ENCODE results near the gene AUNIP. TPM values are rescaled to one million over a fixed set of nuclear protein-coding genes. Genes with fewer than 3 reads are reported as not detected.

The AUNIP gene
- total and polyA plus RNA-seq, 2 donors (not counting 3 experiments of a cell fraction or from before 2014, with no cell fraction given), result 1.8 to 4.5 TPM

GRCh38 chr1:25794325-25794724 lies 64.9 kb downstream of the AUNIP start:
- no peak overlapping the region for H3K9ac ChIP-seq (replicated peaks; ENCODE audit: extremely low read depth, insufficient read depth, low read length)
- H2AFZ ChIP-seq (ENCODE audit: low read depth, low read length), result no peak overlapping the region
- no peak overlapping the region for H3K4me2 ChIP-seq (ENCODE audit: insufficient read depth, low read length)
- H3K4me3 ChIP-seq (replicated peaks in 1 of 3; ENCODE audit: insufficient read depth in 1 of 3, low read depth in 1 of 3, low read length in 3 of 3), result no peak overlapping the region
- H3K27ac ChIP-seq (ENCODE audit: insufficient read depth, low read depth, low read length), result no peak overlapping the region
- POLR2A ChIA-PET, result no interaction called here
- FAIRE-seq, result no peak
- dilution Hi-C loops (cut with MboI; ENCODE audit: extremely low pct_ligation_motif_present, low sequenced_read_pairs) (no loop called here), intact Hi-C loops (cut with micrococcal nuclease) (no loop called here)
- TF ChIP-seq GATA2 (IDR thresholded peaks at IDR 0.05; ENCODE audit: insufficient read depth, insufficient read length, low read depth, low read length), result no peak
- TF ChIP-seq, protein P1, sequence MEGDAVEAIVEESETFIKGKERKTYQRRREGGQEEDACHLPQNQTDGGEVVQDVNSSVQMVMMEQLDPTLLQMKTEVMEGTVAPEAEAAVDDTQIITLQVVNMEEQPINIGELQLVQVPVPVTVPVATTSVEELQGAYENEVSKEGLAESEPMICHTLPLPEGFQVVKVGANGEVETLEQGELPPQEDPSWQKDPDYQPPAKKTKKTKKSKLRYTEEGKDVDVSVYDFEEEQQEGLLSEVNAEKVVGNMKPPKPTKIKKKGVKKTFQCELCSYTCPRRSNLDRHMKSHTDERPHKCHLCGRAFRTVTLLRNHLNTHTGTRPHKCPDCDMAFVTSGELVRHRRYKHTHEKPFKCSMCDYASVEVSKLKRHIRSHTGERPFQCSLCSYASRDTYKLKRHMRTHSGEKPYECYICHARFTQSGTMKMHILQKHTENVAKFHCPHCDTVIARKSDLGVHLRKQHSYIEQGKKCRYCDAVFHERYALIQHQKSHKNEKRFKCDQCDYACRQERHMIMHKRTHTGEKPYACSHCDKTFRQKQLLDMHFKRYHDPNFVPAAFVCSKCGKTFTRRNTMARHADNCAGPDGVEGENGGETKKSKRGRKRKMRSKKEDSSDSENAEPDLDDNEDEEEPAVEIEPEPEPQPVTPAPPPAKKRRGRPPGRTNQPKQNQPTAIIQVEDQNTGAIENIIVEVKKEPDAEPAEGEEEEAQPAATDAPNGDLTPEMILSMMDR (IDR thresholded peaks at IDR 0.05; ENCODE audit: extremely low read depth in 1 of 2, insufficient read depth in 1 of 2, low read depth in 1 of 2, low read length in 2 of 2), result no peak
- no peak for TF ChIP-seq JUN (IDR thresholded peaks at IDR 0.05; ENCODE audit: borderline replicate concordance, insufficient read depth, insufficient read length, low read depth)
- TF ChIP-seq FOS (IDR thresholded peaks at IDR 0.05; ENCODE audit: borderline replicate concordance, insufficient read depth, low read length), result no peak
- TF ChIP-seq EZH2 (IDR thresholded peaks at IDR 0.05; ENCODE audit: borderline replicate concordance, low read depth, low read length, severe bottlenecking), result no peak
- TF ChIP-seq POLR2AphosphoS5 (IDR thresholded peaks at IDR 0.05; ENCODE audit: insufficient read depth, low read depth, low read length), result no peak
- TF ChIP-seq, protein P2, sequence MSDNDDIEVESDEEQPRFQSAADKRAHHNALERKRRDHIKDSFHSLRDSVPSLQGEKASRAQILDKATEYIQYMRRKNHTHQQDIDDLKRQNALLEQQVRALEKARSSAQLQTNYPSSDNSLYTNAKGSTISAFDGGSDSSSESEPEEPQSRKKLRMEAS (IDR thresholded peaks at IDR 0.05; ENCODE audit: insufficient read depth, insufficient read length), result no peak
- no peak for TF ChIP-seq POLR2A (IDR thresholded peaks at IDR 0.05; ENCODE audit: low read depth, low read length)
- TF ChIP-seq MYC (IDR thresholded peaks at IDR 0.05; ENCODE audit: low read depth, low read length), result no peak
- H3K27me3 ChIP-seq (ENCODE audit: control insufficient read depth in 2 of 2, insufficient read depth in 2 of 2, low read length in 2 of 2), result peaks cover 0 to 1% of the 10 kb centered on the region in 2 experiments
- H3K9me1 ChIP-seq (replicated peaks; ENCODE audit: control insufficient read depth, extremely low read depth, insufficient read depth, low read length), result no peaks in the 10 kb centered on the region
- H3K79me2 ChIP-seq (ENCODE audit: control insufficient read depth, insufficient read depth, low read length), result no peaks in the 10 kb centered on the region
- H4K20me1 ChIP-seq (replicated peaks; ENCODE audit: control insufficient read depth, extremely low read depth, insufficient read depth, low read length), result no peaks in the 10 kb centered on the region
- no peak for DNase-seq (ENCODE audit: low read depth, low spot score)
- no peaks in the 10 kb centered on the region for H3K36me3 ChIP-seq (ENCODE audit: control insufficient read depth in 2 of 2, extremely low read depth in 1 of 2, insufficient read depth in 2 of 2, low read length in 2 of 2)
- BruUV-seq (replicated peaks), result no TSS peak
- no peaks in the 10 kb centered on the region for H3K9me3 ChIP-seq (replicated peaks; ENCODE audit: control insufficient read depth, insufficient read depth, low read length)
- H3K4me1 ChIP-seq (ENCODE audit: control insufficient read depth, extremely low read depth, insufficient read depth, low read length), result peaks cover under 1% of the 10 kb centered on the region
- CTCF ChIA-PET, result interaction anchor here (7.4 kb wide), 1 partner anchor 185 kb away, joined by 80 read pairs; no protein-coding TSS in a partner anchor
